Globus pallidus (tissue), 1 donor: ENCODE data around the gene TCHP.

ENCODE experiments used
- DNase-seq: peaks from one replicate; pipeline ENCODE4 v3.0.0-alpha.2; 2015; ENCODE audit warnings: low spot score

TCHP gene

GRCh38 chr12:109961612-109962011, 61.5 kb downstream of the TCHP start:
- no peak for DNase-seq

GRCh38 chr12:109962398-109962797, 62.3 kb downstream of the TCHP start:
- no peak for DNase-seq

GRCh38 chr12:109963330-109963729, 63.3 kb downstream of the TCHP start:
- no peak for DNase-seq

- no peak for DNase-seq
These were observed 63.8 kb downstream of the TCHP start for GRCh38 chr12:109963743-109964429.

GRCh38 chr12:109966546-109966945, 66.5 kb downstream of the TCHP start:
- no peak for DNase-seq

- no peak for DNase-seq
These were observed 67.4 kb downstream of the TCHP start for GRCh38 chr12:109967383-109968031.
